HL-60/S4 treated with retinoic acid at 250 ng/mL for 4 days and 3 days (cell line): ENCODE results near the gene ZKSCAN4.

ENCODE experiments used
- in situ Hi-C: fragments of 300-500 bp; cut with MboI; formaldehyde crosslinking; loops from 2 replicates; pipeline ENCODE4 v1.7.0; 2022; ENCODE audit warnings: low sequenced_read_pairs

The ZKSCAN4 gene

GRCh38 chr6:28252009-28252975 is at the start of gene ZKSCAN4:
Gene ZKSCAN4, minus strand, starts transcription at chr6:28252269. Its CDS starts 289 bp downstream, at chr6:28251980.
- in situ Hi-C loops, result no loop called here

- in situ Hi-C loops, result no loop called here
These were observed 44.5 kb upstream of the ZKSCAN4 start for GRCh38 chr6:28296520-28297060.

- in situ Hi-C loops, result no loop called here
These were observed 43.3 kb upstream of the ZKSCAN4 start for GRCh38 chr6:28295326-28295725.

- in situ Hi-C loops, result no loop called here
These were observed 39.5 kb upstream of the ZKSCAN4 start for GRCh38 chr6:28291573-28291972.

- in situ Hi-C loops, result no loop called here
These were observed 30.9 kb upstream of the ZKSCAN4 start for GRCh38 chr6:28282926-28283325.

GRCh38 chr6:28281288-28282064 is 29.4 kb upstream of the ZKSCAN4 start, which contains the start of gene PGBD1:
Gene PGBD1, plus strand, starts transcription at chr6:28281572. Its CDS starts 2,242 bp downstream, at chr6:28283814.
- in situ Hi-C loops, result no loop called here

GRCh38 chr6:28280595-28281287 is 28.7 kb upstream of the ZKSCAN4 start:
- in situ Hi-C loops, result no loop called here

- in situ Hi-C loops, result no loop called here
These were observed 25.7 kb upstream of the ZKSCAN4 start for GRCh38 chr6:28277746-28278145.

- in situ Hi-C loops, result no loop called here
These were observed 22.8 kb upstream of the ZKSCAN4 start for GRCh38 chr6:28274888-28275287.

- in situ Hi-C loops, result no loop called here
These were observed 17.4 kb upstream of the ZKSCAN4 start for GRCh38 chr6:28269492-28269891.

GRCh38 chr6:28267695-28268059 is 15.6 kb upstream of the ZKSCAN4 start:
- in situ Hi-C loops, result no loop called here

GRCh38 chr6:28266962-28267694 is 15.1 kb upstream of the ZKSCAN4 start, which contains the start of gene ZSCAN26:
Gene ZSCAN26, plus strand, starts transcription at chr6:28267143. Its CDS starts 4,777 bp downstream, at chr6:28271920.
- in situ Hi-C loops, result no loop called here

- in situ Hi-C loops, result no loop called here
These were observed 14.5 kb upstream of the ZKSCAN4 start for GRCh38 chr6:28266563-28266961.

- in situ Hi-C loops, result no loop called here
These were observed 12.8 kb upstream of the ZKSCAN4 start for GRCh38 chr6:28264834-28265401.

GRCh38 chr6:28263922-28264321 is 11.9 kb upstream of the ZKSCAN4 start:
- in situ Hi-C loops, result no loop called here

GRCh38 chr6:28258877-28259777 is 7.1 kb upstream of the ZKSCAN4 start, which contains the start of gene NKAPL:
Gene NKAPL, plus strand, starts transcription at chr6:28259297. Its CDS starts 75 bp downstream, at chr6:28259372.
- in situ Hi-C loops, result no loop called here

GRCh38 chr6:28257042-28257441 is 5.0 kb upstream of the ZKSCAN4 start:
- in situ Hi-C loops, result no loop called here

GRCh38 chr6:28254121-28254519 is 2.1 kb upstream of the ZKSCAN4 start:
- in situ Hi-C loops, result no loop called here

GRCh38 chr6:28251661-28252008 is 434 bp downstream of the ZKSCAN4 start:
- in situ Hi-C loops, result no loop called here
